ENCODE measurements around the gene SMYD3. TPM values are rescaled to one million over a fixed set of nuclear protein-coding genes. Genes with fewer than 3 reads are reported as not detected.

SMYD3 gene
- total RNA-seq, 1 donor from 2014 or later = 35.4 TPM

DNA sequence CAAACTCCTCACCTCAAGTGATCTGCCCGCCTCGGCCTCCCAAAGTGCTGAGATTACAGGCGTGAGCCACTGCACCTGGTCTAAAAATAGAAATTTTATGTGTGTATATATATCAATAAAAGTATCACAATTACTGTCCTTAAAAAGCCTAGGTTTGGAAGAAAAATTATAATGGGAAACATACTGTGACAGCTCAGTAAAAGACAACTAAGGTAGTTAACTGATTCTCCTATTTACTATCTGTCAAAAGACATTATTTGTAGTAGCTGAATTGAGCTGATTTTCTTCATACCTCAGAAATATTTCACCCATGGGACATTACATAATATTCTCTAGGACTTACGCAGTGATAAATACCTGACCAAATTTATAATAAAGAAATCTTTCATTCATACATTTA lies 122.5 kb downstream of the SMYD3 start:
- H3K36me3 Mint-ChIP-seq (ENCODE audit: low read depth, unreplicated experiment) = no peaks in the 10 kb centered on the region
- no peak overlapping the region for H3K27ac Mint-ChIP-seq (ENCODE audit: unreplicated experiment)
- no peaks in the 10 kb centered on the region for H3K9me3 Mint-ChIP-seq (ENCODE audit: unreplicated experiment)
- H3K4me3 Mint-ChIP-seq (ENCODE audit: unreplicated experiment) = no peak overlapping the region
- no peaks in the 10 kb centered on the region for H3K4me1 Mint-ChIP-seq (ENCODE audit: unreplicated experiment)
- no peaks in the 10 kb centered on the region for H3K27me3 Mint-ChIP-seq (ENCODE audit: unreplicated experiment)
- TF ChIP-seq CTCF (IDR thresholded peaks at IDR 0.05; ENCODE audit: unreplicated experiment) = no peak
- DNase-seq (ENCODE audit: low spot score) = no peak

- no peak for TF ChIP-seq CTCF (IDR thresholded peaks at IDR 0.05; ENCODE audit: unreplicated experiment)
- no peaks in the 10 kb centered on the region for H3K36me3 Mint-ChIP-seq (ENCODE audit: low read depth, unreplicated experiment)
- no peak overlapping the region for H3K27ac Mint-ChIP-seq (ENCODE audit: unreplicated experiment)
- H3K4me1 Mint-ChIP-seq (ENCODE audit: unreplicated experiment) = no peaks in the 10 kb centered on the region
- DNase-seq (ENCODE audit: low spot score) = no peak
- no peak overlapping the region for H3K4me3 Mint-ChIP-seq (ENCODE audit: unreplicated experiment)
- no peaks in the 10 kb centered on the region for H3K27me3 Mint-ChIP-seq (ENCODE audit: unreplicated experiment)
- no peaks in the 10 kb centered on the region for H3K9me3 Mint-ChIP-seq (ENCODE audit: unreplicated experiment)
Observed at GRCh38 chr1:246383791-246384190, 123.3 kb downstream of the SMYD3 start.

DNA sequence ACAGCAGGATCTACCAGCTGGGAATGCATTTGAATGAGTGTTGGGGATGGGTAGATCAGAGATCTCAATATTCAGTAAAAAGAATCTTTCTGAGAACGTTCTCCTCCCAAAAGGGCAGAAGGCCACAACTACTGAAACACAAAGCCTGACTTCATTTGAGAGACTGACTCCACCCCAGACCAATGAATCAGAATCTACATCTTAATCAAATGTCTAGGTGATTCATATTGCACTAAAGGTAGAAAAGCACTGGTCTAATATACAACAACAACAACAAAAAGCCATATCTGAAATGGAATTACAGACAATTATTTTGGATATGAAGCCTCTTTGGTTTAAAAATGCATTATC lies 123.9 kb downstream of the SMYD3 start:
- H3K9me3 Mint-ChIP-seq (ENCODE audit: unreplicated experiment) = no peaks in the 10 kb centered on the region
- H3K4me1 Mint-ChIP-seq (ENCODE audit: unreplicated experiment) = no peaks in the 10 kb centered on the region
- H3K36me3 Mint-ChIP-seq (ENCODE audit: low read depth, unreplicated experiment) = no peaks in the 10 kb centered on the region
- no peak overlapping the region for H3K4me3 Mint-ChIP-seq (ENCODE audit: unreplicated experiment)
- DNase-seq (ENCODE audit: low spot score) = no peak
- no peak for TF ChIP-seq CTCF (IDR thresholded peaks at IDR 0.05; ENCODE audit: unreplicated experiment)
- no peaks in the 10 kb centered on the region for H3K27me3 Mint-ChIP-seq (ENCODE audit: unreplicated experiment)
- no peak overlapping the region for H3K27ac Mint-ChIP-seq (ENCODE audit: unreplicated experiment)

DNA sequence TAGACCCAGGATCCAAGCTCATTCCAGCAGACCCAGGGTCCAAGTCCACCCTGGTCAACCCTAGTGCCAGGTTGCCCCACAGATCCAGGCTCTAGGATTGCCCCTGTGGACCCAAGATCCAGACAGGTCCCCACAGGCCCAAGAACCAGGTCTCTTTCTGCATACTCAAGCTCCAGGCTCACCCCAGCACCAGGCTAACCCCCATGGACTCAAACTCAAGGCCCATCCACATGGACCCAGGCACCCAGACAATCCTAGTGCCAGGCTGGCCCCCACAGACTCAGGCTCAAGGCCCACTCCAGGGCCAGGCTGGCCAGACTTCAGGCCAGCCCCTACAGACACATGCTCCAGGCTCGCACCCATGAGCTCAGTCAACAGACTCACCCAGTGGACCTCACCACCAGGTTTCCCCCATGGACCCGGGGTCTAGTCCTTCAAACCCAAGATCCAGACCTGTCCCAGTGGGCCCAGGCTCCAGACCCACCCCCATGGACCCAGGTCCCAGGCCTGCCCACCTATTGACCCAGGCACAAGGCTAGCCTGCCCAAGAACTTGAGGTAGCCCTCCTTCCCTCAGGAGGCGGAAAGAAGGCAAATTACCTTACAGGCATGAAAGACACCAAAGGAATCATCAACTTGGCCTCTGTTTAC lies 124.4 kb downstream of the SMYD3 start:
- H3K4me3 Mint-ChIP-seq (ENCODE audit: unreplicated experiment) = no peak overlapping the region
- no peaks in the 10 kb centered on the region for H3K9me3 Mint-ChIP-seq (ENCODE audit: unreplicated experiment)
- H3K27me3 Mint-ChIP-seq (ENCODE audit: unreplicated experiment) = no peaks in the 10 kb centered on the region
- H3K36me3 Mint-ChIP-seq (ENCODE audit: low read depth, unreplicated experiment) = no peaks in the 10 kb centered on the region
- TF ChIP-seq CTCF (IDR thresholded peaks at IDR 0.05; ENCODE audit: unreplicated experiment) = no peak
- DNase-seq (ENCODE audit: low spot score) = no peak
- H3K27ac Mint-ChIP-seq (ENCODE audit: unreplicated experiment) = no peak overlapping the region
- H3K4me1 Mint-ChIP-seq (ENCODE audit: unreplicated experiment) = no peaks in the 10 kb centered on the region

- no peak for DNase-seq (ENCODE audit: low spot score)
- Mint-ChIP-seq H3K27ac (ENCODE audit: unreplicated experiment) (no peak overlapping the region), H3K27me3 (ENCODE audit: unreplicated experiment) (no peaks in the 10 kb centered on the region), H3K9me3 (ENCODE audit: unreplicated experiment) (no peaks in the 10 kb centered on the region), H3K36me3 (ENCODE audit: low read depth, unreplicated experiment) (no peaks in the 10 kb centered on the region), H3K4me3 (ENCODE audit: unreplicated experiment) (no peak overlapping the region), H3K4me1 (ENCODE audit: unreplicated experiment) (no peaks in the 10 kb centered on the region)
- no peak for TF ChIP-seq CTCF (IDR thresholded peaks at IDR 0.05; ENCODE audit: unreplicated experiment)
Observed at GRCh38 chr1:246381452-246381851, 125.6 kb downstream of the SMYD3 start.

Data from endothelial cell (in vitro differentiated cells).